Measurements from ENCODE around the gene TXN2.
"Not testable (repeated sequence)": the region's sequence is repeated elsewhere in the genome, so short reads cannot be mapped to it uniquely, and the experiment has no call there.

Gene TXN2

GRCh38 chr22:36432592-36433317 lies 48.7 kb downstream of the TXN2 start:
- DNase-seq (ENCODE audit: low read depth in 2 of 3, low spot score in 1 of 3): no peak

- no peak for DNase-seq (ENCODE audit: low read depth in 2 of 3, low spot score in 1 of 3)
Observed at GRCh38 chr22:36431977-36432376, 49.5 kb downstream of the TXN2 start.

DNA sequence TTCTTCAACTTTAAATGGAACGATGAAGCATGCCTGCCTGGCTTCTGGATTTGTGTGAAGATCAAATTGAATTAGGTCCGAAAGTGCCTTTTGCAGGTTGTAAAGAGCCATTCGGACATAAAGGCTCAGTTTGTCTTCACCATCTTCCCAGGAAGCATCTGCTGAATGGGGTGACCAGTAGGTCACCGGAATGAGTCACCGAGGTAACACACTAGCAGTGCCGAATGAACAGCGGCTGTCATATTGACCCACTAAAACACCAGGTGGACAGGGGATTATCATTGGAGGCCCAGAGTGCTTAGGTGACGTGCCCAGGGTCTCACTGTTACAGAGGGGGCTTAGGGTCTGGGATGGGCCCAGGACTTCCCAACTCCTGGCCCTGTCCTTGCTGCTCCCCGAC lies 50.6 kb downstream of the TXN2 start:
- DNase-seq (ENCODE audit: low read depth in 2 of 3, low spot score in 1 of 3): no peak

DNA sequence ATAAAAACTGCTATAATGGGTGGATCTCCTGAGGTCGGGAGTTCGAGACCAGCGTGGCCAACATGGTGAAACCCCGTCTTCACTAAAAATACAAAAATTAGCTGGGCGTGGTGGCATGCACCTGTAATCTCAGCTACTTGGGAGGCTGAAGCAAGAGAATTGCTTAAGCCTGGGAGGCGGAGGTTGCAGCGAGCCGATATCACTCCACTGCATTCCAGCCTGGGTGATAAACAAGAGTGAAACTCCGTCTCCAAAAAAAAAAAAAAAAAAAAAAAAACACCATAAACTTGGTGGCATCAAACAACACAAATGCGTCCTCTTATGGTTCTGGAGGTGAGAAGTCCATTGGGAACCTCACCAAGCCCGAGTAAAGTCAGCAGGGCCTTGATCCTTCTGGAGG lies 53.5 kb downstream of the TXN2 start:
- not testable (repeated sequence) for DNase-seq (ENCODE audit: low read depth in 2 of 3, low spot score in 1 of 3)

DNA sequence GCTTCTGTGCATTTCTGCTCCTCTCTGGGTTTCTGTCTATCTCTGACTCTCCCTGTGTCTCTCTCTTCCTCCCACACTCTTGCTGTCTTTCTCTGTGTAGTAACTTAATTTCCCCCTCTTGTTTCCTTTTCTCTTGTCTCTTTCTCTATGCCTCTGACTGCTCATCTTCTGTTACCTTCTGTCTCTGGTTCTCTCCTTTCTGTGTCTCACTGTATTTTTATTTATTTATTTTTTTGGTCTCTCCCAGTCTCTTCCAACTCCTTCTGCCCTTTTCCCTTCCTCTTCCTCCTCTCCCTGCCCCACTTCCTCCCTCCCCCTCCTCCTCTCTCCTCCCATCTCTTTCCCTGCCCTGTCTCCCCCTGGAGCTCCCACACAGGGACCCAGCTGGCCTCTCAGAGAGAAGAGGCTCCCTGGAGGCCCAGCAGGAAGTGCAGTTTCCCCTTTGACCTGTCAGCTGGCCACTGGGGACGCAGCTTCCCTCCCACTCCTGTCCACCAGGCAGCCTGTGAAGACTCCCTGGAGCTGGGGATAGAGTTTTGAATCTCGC lies 55.4 kb downstream of the TXN2 start:
- DNase-seq (ENCODE audit: low read depth in 2 of 3, low spot score in 1 of 3): no peak

DNA sequence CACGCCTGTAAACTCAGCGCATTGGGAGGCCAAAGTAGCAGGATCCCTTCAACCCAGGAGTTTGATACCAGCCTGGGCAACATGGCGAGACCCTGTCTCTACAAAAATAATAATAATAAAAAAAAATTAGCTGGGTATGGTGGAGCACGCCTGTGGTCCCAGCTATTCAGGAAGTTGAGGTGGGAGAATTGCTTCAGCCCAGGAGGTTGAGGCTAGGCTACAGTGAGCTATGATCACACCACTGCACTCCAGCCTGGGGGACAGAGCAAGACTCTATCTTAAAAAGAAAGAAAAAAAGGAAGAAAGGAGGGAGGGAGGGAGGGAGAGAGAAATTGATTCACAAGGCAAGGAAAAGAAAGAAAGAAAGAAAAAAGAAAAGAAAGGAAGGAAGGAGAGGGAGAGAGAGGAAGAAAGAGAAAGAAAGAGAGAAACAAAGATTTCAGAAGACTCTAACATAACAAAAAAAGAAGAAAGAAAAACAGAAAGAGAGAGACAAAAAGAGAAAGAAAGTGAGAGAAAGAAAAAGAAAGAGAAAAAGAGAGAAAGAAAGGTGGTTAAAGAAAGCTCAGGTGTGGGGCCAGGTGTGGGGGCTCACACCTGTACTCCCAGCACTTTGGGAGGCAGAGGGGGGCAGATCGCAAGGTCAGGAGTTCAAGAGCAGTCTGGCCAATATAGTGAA lies 56.4 kb downstream of the TXN2 start:
- no peak for DNase-seq (ENCODE audit: low read depth in 2 of 3, low spot score in 1 of 3)

DNA sequence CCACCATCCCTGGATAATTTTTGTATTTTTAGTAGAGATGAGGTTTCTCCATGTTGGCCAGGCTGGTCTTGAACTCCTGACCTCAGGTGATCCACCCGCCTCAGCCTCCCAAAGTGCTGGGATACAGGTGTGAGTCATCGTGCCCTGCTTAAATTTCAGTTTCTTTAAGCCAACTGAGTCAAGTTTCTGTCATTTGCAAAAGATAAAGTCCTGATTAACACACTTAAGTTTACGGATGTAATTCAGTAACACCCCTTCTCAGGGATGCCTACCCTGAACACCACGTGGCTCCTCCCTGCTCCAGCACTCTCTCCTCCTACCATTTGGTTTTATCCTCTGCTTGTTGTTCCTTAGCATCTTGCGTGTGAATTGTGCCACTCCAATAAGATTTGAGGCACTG lies 57.0 kb downstream of the TXN2 start:
- DNase-seq (ENCODE audit: low read depth in 2 of 3, low spot score in 1 of 3): not testable (repeated sequence)

GRCh38 chr22:36423461-36424404 lies 57.7 kb downstream of the TXN2 start:
- no peak for DNase-seq (ENCODE audit: low read depth in 2 of 3, low spot score in 1 of 3)

GRCh38 chr22:36422287-36423014 lies 59.0 kb downstream of the TXN2 start:
- DNase-seq (ENCODE audit: low read depth in 2 of 3, low spot score in 1 of 3): no peak

- DNase-seq (ENCODE audit: low read depth in 2 of 3, low spot score in 1 of 3): no peak
Observed at GRCh38 chr22:36419912-36420882, 61.2 kb downstream of the TXN2 start.

DNA sequence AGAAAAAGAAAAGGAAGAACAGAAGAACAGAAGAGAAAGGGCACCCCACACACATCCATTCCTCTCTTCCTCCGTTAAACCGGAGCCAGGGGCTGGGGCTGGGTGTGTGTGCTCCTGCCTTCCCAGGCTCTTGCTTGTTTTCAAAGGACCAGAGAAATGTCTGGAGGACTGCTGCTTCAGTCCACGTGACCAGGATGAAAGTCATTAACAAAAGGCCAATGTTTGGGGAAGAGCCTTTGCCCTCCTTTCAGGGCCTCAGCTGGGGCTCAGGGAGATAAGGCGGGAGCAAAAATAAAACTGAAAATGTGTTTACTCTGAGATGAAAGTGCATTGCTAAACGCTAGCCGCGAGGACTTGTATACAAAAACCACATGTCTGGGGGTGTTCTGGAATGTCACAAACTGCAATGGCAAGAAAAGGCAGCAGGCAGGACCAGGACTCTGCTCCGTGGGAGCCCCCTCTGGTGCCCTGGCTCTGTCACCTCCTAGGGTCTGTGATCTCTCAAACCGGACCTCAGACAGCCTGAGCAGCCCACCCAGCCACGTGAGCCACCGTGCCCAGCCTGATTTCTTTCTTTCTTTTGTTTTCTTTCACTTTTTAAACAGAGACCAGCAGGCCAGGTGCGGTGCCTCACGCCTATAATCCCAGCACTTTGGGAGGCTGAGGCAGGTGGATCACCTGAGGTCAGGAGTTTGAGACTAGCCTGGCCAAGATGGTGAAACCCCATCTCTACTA lies 62.1 kb downstream of the TXN2 start:
- DNase-seq (ENCODE audit: low read depth in 2 of 3, low spot score in 1 of 3): no peak

DNA sequence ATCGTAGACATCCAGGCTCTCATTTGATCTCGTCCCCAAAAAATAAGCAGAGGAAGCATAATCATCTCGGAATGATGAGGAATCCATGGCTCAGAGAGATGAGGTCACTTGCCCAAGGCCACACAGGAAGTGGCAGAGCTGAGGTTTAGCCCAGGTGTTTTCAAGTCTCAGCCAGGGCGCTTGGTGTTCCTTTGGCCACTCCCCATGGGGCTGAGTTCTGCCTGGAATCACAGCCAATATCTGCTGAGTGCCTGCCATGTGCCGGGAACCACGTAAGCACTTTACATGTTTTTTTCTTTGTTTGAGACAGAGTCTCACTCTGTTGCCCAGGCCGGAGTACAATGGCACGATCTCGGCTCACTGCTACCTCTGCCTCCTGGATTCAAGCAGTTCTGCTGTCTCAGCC lies 64.2 kb downstream of the TXN2 start:
- no peak for DNase-seq (ENCODE audit: low read depth in 2 of 3, low spot score in 1 of 3)

Data from stimulated activated CD4-positive, alpha-beta T cell treated with anti-CD3 and anti-CD28 coated beads, Interleukin-12 subunit alpha, Interleukin-12 subunit beta, amount 100 ng/mL, for 48 hours (primary cell).